ENCODE results near the gene CCPG1.

GRCh38 chr15:55334371-55334770 lies 73.8 kb downstream of the CCPG1 start:
- TF ChIP-seq CTCF (conservative IDR thresholded peaks at IDR 0.05; ENCODE audit: low read length) (no peak), EZH2phosphoT487 (IDR thresholded peaks at IDR 0.05; ENCODE audit: borderline replicate concordance, low read depth, low read length) (no peak)

Data from OCI-LY7 (cell line).